Lower leg skin (tissue), 4 donors: ENCODE results near the gene CPEB2. TPM values are rescaled to one million over a fixed set of nuclear protein-coding genes. Genes with fewer than 3 reads are reported as not detected.
"Not testable (repeated sequence)": the region's sequence is repeated elsewhere in the genome, so short reads cannot be mapped to it uniquely, and the experiment has no call there.

Experiments used
- DNase-seq, 2 donors: peaks; one replicate each; pipeline ENCODE4 v3.0.0-alpha.2; 2019; ENCODE audit warnings: low spot score in 2 of 2
- H3K4me3 ChIP-seq: fragments of 200-600 bp; sonication (generic); 2 replicates; pipeline ENCODE4 v1.5.1; 2017; ENCODE audit warnings: mild to moderate bottlenecking, low read depth; ENCODE audit not compliant: poor library complexity, severe bottlenecking
- POLR2A ChIP-seq, 2 donors: fragments of 450-650 bp; IDR thresholded peaks; one replicate each; pipeline ENCODE4 v1.6.1; 2016 to 2017; ENCODE audit warnings: antibody characterized with exemption in 2 of 2, mild to moderate bottlenecking in 1 of 2, moderate library complexity in 1 of 2
- WGBS, 2 donors: methylation state at CpG; one replicate each; pipeline ENCODE4 v1.1.5; 2018; 5-methylcytosine and 5-hydroxymethylcytosine counted together
- intact Hi-C: fragments of 100-400 bp; cut with DNase I; formaldehyde crosslinking; loops from one replicate; pipeline ENCODE4 v1.15.0; 2023; ENCODE audit warnings: low total_unique reads
- total RNA-seq, 4 donors: library from RNA; depleted of rRNA; stranded (reverse); fragments of >200 nt; gene quantifications; one replicate each; pipeline ENCODE4 v1.1.0, GENCODE V29; 2016
- TF ChIP-seq, protein P1 (sequence below), 3 donors: fragments of 450-650 bp; IDR thresholded peaks; one replicate each; pipeline ENCODE4 v1.5.1; 2016; ENCODE audit warnings: antibody characterized with exemption in 3 of 3, mild to moderate bottlenecking in 3 of 3, moderate library complexity in 2 of 3

The CPEB2 gene
- total RNA-seq, 4 donors from 2014 or later: 45.3 to 61.1 (median 52.8) TPM

DNA sequence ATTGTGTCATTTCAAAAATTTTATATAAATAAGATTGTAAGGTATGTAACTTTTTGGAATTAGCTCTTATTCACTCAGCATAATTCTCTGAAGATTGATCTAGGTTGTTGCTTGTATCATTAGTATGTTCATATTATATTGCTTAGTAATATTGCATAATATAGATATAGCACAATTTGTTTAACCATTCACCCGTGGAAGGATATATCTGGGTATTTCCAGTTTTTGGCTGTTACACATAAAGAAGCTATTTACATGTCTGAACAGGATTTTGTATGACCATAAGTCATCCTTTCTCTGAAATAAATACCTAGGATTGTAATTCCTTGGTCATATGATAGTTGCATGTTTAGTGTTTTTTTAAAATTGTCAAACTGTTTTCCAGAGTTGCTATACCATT, 82.5 kb downstream of the CPEB2 start:
- TF ChIP-seq, protein P1, sequence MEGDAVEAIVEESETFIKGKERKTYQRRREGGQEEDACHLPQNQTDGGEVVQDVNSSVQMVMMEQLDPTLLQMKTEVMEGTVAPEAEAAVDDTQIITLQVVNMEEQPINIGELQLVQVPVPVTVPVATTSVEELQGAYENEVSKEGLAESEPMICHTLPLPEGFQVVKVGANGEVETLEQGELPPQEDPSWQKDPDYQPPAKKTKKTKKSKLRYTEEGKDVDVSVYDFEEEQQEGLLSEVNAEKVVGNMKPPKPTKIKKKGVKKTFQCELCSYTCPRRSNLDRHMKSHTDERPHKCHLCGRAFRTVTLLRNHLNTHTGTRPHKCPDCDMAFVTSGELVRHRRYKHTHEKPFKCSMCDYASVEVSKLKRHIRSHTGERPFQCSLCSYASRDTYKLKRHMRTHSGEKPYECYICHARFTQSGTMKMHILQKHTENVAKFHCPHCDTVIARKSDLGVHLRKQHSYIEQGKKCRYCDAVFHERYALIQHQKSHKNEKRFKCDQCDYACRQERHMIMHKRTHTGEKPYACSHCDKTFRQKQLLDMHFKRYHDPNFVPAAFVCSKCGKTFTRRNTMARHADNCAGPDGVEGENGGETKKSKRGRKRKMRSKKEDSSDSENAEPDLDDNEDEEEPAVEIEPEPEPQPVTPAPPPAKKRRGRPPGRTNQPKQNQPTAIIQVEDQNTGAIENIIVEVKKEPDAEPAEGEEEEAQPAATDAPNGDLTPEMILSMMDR (IDR thresholded peaks at IDR 0.05): no peak
- no peak for TF ChIP-seq POLR2A (IDR thresholded peaks at IDR 0.05)
- intact Hi-C loops: no loop called here
- 56 to 70% methylated on average over 1 of the region's 1 CpG for WGBS, 2 donors
- H3K4me3 ChIP-seq: no peak overlapping the region
- DNase-seq: no peak

DNA sequence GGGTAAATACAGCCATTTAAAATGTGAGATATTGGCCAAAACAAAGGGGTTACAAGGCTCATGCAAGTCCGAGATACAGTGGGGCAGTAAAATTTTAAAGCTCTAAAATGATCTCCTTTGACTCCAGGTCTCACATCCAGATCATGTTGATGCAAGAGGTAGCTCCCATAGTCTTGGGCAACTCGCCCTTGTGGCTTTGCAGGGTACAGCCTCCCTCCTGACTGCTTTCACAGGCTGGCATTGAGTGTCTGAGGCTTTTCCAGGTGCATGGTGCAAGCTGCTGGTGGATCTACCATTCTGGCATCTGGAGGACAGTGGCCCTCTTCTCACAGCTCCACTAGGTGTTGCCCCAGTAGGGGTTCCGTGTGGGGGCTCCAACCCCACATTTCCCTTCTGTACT, 83.5 kb downstream of the CPEB2 start:
- DNase-seq, intact Hi-C loops, H3K4me3 ChIP-seq: not testable (repeated sequence)
- 78% methylated on average over 2 to 3 of the region's 3 CpGs for WGBS, 2 donors

DNA sequence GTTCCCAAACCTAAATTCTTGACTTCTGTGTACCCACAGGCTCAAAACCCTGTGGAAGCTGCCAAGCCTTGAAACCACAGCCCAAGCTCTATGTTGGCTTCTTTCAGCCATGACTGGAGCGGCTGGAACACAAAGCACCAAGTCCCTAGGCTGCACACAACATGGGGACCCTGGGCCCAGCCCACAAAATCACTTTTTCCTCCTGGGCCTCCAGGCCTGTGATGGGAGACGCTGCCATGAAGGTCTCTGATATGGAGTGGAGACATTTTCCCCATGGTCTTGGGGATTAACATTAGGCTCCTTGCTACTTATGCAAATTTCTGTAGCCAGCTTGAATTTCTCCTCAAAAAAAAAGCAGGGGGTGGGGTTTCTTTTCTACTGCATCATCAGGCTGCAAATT, 84.0 kb downstream of the CPEB2 start:
- DNase-seq, H3K4me3 ChIP-seq, intact Hi-C loops: not testable (repeated sequence)
- 66 to 96% methylated on average over 2 of the region's 2 CpGs for WGBS, 2 donors

DNA sequence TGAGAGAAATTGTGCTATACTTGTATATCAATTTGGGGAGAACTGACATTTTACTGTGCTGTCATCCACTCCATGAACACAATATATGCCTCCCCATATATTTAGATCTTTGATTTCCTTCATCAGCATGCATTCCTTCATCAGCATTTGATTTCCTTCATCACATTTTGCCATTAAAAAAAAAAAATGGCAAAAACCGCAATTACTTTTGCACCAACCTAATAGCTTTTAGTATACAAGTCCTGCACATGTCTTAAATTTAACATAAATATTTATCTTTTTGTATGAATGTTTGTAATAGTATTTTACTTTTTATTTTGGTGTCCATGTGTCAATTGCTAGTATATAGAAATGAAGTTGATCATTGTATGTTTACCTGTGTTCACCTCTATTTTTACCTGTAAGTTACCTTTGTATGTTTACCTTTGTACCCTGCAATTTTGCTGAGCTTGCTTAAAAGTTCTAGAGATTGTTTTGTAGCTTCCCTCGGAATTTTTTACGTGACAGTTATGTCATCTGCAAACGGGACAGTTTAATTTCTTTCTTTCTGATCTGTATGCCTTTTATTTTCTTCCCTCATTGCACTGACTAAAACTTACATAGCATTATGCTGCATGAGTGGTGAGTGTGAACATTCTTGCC, 86.2 kb downstream of the CPEB2 start:
- intact Hi-C loops: no loop called here
- TF ChIP-seq POLR2A (IDR thresholded peaks at IDR 0.05): no peak
- TF ChIP-seq, protein P1 (IDR thresholded peaks at IDR 0.05): no peak
- no peak overlapping the region for H3K4me3 ChIP-seq
- DNase-seq: no peak
- 84 to 87% methylated on average over 4 of the region's 4 CpGs for WGBS, 2 donors

DNA sequence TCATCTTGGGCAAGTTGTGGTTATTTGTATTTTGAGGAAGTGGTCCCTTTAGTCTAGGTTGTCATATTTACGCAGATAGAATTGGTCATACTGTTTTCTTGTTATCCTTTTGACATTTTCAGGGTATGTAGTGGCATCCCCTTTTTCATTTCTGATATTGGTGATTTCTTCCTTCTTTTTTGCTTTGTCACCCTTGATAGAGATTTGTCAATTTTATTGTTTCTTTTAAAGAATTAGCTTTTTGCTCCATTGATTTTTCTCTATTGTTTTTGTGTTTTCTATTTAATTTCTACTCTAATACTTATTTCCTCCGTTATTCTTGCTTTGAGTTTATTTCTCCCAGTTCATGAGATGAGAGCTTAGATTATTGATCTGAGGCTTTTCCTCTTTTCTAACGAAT, 87.7 kb downstream of the CPEB2 start:
- 87 to 89% methylated on average over 3 of the region's 3 CpGs for WGBS, 2 donors
- no peak overlapping the region for H3K4me3 ChIP-seq
- no peak for DNase-seq
- TF ChIP-seq, protein P1 (IDR thresholded peaks at IDR 0.05): no peak
- no peak for TF ChIP-seq POLR2A (IDR thresholded peaks at IDR 0.05)
- intact Hi-C loops: no loop called here

DNA sequence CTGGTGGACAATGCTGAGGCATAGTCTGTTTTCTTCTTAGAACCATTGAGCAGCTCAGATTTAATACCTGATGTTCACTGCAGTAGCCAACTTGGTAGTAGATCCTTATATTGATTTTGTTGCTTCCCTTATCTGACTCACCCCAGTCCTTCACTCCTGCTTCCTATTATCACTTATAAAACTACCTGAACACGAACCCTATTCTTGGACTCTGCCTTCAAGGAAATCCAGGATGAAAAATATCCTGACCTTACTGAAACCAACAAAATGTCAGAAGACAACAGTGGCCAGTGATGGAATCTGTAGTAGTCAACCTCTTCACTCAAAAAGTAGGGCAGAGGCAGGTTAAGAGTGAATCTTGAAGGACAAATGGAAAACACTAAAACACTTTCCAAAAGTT, 98.1 kb downstream of the CPEB2 start:
- intact Hi-C loops: no loop called here
- TF ChIP-seq, protein P1 (IDR thresholded peaks at IDR 0.05): no peak
- no peak for TF ChIP-seq POLR2A (IDR thresholded peaks at IDR 0.05)
- no peak for DNase-seq
- 70 to 80% methylated on average over 1 of the region's 1 CpG for WGBS, 2 donors
- H3K4me3 ChIP-seq: no peak overlapping the region

DNA sequence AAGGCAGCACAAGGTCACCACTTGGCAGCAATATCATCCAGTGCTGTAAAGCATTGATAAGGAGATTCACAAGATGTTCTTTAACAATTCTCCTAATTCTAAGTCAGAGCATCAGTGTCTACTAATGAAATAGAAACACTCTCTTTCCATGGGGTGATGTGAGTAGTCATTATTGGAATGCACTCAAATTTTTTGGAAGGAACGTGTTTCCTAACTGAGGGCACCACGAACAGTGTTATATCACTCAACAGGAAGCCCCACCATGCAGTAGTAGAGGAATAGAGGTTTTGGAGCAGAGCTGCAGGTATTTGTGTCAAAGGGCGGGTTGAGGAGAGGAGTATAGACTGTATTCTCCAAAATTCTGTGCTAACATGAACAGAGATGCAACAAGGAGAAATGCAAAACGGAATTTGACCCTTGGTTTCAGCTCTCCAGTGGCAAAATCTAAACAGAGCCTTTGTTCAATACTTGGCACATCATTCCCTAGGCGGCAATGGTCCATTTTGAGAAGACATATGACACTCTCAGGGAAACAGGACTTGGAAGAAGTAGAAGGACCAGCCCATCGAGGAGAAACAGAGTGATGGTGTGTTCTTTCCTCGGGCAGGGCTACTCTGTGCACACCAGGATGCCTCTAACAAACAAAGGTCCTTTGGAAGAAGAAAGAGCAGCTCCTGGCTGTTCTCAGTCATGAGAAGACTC, 98.9 kb downstream of the CPEB2 start:
- no peak overlapping the region for H3K4me3 ChIP-seq
- TF ChIP-seq, protein P1 (IDR thresholded peaks at IDR 0.05): no peak
- no peak for TF ChIP-seq POLR2A (IDR thresholded peaks at IDR 0.05)
- no peak for DNase-seq
- WGBS, 2 donors: 77 to 82% methylated on average over 7 of the region's 7 CpGs
- intact Hi-C loops: no loop called here
